NCI-H226 (cell line): ENCODE results near the gene ZCCHC3.
A peak's percentile ranks its signal among the peaks of the same experiment; 100 is the strongest.

Source experiments
- DNase-seq: peaks from one replicate; pipeline ENCODE4 v3.0.0-alpha.2; 2015

The ZCCHC3 gene

GRCh38 chr20:347640-348484, 50.5 kb downstream of the ZCCHC3 start:
- DNase-seq = peak; percentile 80

- DNase-seq = no peak
These were observed 51.8 kb downstream of the ZCCHC3 start for GRCh38 chr20:348972-349841.
